ENCODE data around the gene AQP10.
"Not testable (repeated sequence)": the region's sequence is repeated elsewhere in the genome, so short reads cannot be mapped to it uniquely, and the experiment has no call there.

Gene AQP10

GRCh38 chr1:154324241-154324640, 3.3 kb downstream of the AQP10 start:
- DNase-seq (ENCODE audit: low read depth in 2 of 2): no peak

- peak; percentile 54 to 63 for DNase-seq (ENCODE audit: low read depth in 2 of 2)
Observed at GRCh38 chr1:154324669-154325582, 4.0 kb downstream of the AQP10 start, which contains the start of gene ATP8B2. ATP8B2 (plus strand) TSS chr1:154325525; CDS start chr1:154328142, 2,617 bp downstream.

- DNase-seq (ENCODE audit: low read depth in 2 of 2): no peak
Observed at GRCh38 chr1:154325583-154326545, 5.0 kb downstream of the AQP10 start.

GRCh38 chr1:154326546-154327465, 5.9 kb downstream of the AQP10 start:
- DNase-seq (ENCODE audit: low read depth in 2 of 2): no peak

GRCh38 chr1:154327466-154328317, 6.8 kb downstream of the AQP10 start:
- no peak for DNase-seq (ENCODE audit: low read depth in 2 of 2)

GRCh38 chr1:154328318-154329151, 7.6 kb downstream of the AQP10 start:
- DNase-seq (ENCODE audit: low read depth in 2 of 2): peak; percentile 76 to 79

GRCh38 chr1:154329152-154329521, 8.2 kb downstream of the AQP10 start:
- no peak for DNase-seq (ENCODE audit: low read depth in 2 of 2)

- DNase-seq (ENCODE audit: low read depth in 2 of 2): no peak
Observed at GRCh38 chr1:154329551-154330131, 8.7 kb downstream of the AQP10 start.

- no peak for DNase-seq (ENCODE audit: low read depth in 2 of 2)
Observed at GRCh38 chr1:154330669-154331068, 9.8 kb downstream of the AQP10 start.

- no peak for DNase-seq (ENCODE audit: low read depth in 2 of 2)
Observed at GRCh38 chr1:154334079-154335024, 13.5 kb downstream of the AQP10 start.

- DNase-seq (ENCODE audit: low read depth in 2 of 2): peak; percentile 70 to 86
Observed at GRCh38 chr1:154335025-154335714, 14.3 kb downstream of the AQP10 start.

GRCh38 chr1:154337253-154337894, 16.5 kb downstream of the AQP10 start:
- DNase-seq (ENCODE audit: low read depth in 2 of 2): no peak

- DNase-seq (ENCODE audit: low read depth in 2 of 2): no peak
Observed at GRCh38 chr1:154338875-154339274, 18.0 kb downstream of the AQP10 start.

GRCh38 chr1:154341366-154341765, 20.5 kb downstream of the AQP10 start:
- DNase-seq (ENCODE audit: low read depth in 2 of 2): not testable (repeated sequence)

- no peak for DNase-seq (ENCODE audit: low read depth in 2 of 2)
Observed at GRCh38 chr1:154342132-154342531, 21.2 kb downstream of the AQP10 start.

- peak; percentile 47 to 58 for DNase-seq (ENCODE audit: low read depth in 2 of 2)
Observed at GRCh38 chr1:154342836-154343472, 22.1 kb downstream of the AQP10 start.
